ENCODE data around the gene NTRK1.

DNA sequence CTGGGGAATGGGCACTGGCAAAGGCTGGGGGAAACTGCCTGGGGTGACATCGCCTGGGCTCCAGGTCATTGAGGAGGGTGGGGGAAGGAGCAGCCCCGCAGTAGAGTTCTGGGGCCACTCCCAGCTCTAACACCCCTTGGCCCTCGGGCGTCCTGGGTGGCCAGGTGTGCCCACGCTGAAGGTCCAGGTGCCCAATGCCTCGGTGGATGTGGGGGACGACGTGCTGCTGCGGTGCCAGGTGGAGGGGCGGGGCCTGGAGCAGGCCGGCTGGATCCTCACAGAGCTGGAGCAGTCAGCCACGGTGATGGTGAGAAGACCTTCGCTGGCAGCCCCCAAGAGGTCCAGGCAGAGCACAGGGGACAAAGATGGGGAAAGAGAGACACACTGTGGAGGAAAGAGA is 7.7 kb downstream of the NTRK1 start:
- TF ChIP-seq CTCF (IDR thresholded peaks at IDR 0.05; ENCODE audit: low read depth, low read length), result no peak
- no peak for TF ChIP-seq MAX (IDR thresholded peaks at IDR 0.05; ENCODE audit: low read depth, low read length)
- TF ChIP-seq POLR2A (IDR thresholded peaks at IDR 0.05; ENCODE audit: extremely low read depth, insufficient read length), result no peak
